Measurements from ENCODE around the gene PCNX2. TPM values are rescaled to one million over a fixed set of nuclear protein-coding genes. Genes with fewer than 3 reads are reported as not detected.

The PCNX2 gene
- total and polyA plus RNA-seq, 5 donors from 2014 or later: 1.6 to 42.3 (median 3.1) TPM

- Histone ChIP-seq H3K27ac (ENCODE audit: insufficient read depth, low read length, poor library complexity, severe bottlenecking) (no peak overlapping the region), H3K36me3 (ENCODE audit: control insufficient read depth, insufficient read depth, low read length) (peaks cover 5% of the 10 kb centered on the region), H3K4me1 (ENCODE audit: control insufficient read depth, insufficient read depth, low read length, poor library complexity, severe bottlenecking) (no peaks in the 10 kb centered on the region), H3K9me3 (ENCODE audit: control insufficient read depth in 2 of 2, low read length in 2 of 2) (no peaks in the 10 kb centered on the region), H3K4me3 (ENCODE audit: low read depth, low read length) (no peak overlapping the region), H3K27me3 (ENCODE audit: control insufficient read depth, insufficient read depth, low read length) (no peaks in the 10 kb centered on the region)
- H3K4me1 Mint-ChIP-seq: no peaks in the 10 kb centered on the region
- H3K9me3 Mint-ChIP-seq: no peaks in the 10 kb centered on the region
- H3K27ac Mint-ChIP-seq: no peak overlapping the region
- peaks cover 33% of the 10 kb centered on the region for H3K36me3 Mint-ChIP-seq
- ATAC-seq (ENCODE audit: low read depth in 2 of 2): no peak
- DNase-seq: no peak
- H3K4me3 Mint-ChIP-seq: no peak overlapping the region
- H3K27me3 Mint-ChIP-seq: no peaks in the 10 kb centered on the region
Observed at GRCh38 chr1:233211595-233211994, 83.9 kb downstream of the PCNX2 start.

- peaks cover 6% of the 10 kb centered on the region for H3K36me3 ChIP-seq (ENCODE audit: control insufficient read depth, insufficient read depth, low read length)
- no peaks in the 10 kb centered on the region for H3K27me3 ChIP-seq (ENCODE audit: control insufficient read depth, insufficient read depth, low read length)
- ATAC-seq (ENCODE audit: low read depth in 2 of 2): no peak
- Mint-ChIP-seq H3K4me1 (no peaks in the 10 kb centered on the region), H3K9me3 (no peaks in the 10 kb centered on the region), H3K4me3 (no peak overlapping the region), H3K27me3 (no peaks in the 10 kb centered on the region), H3K36me3 (peaks cover 37% of the 10 kb centered on the region), H3K27ac (no peak overlapping the region)
- H3K4me3 ChIP-seq (ENCODE audit: low read depth, low read length): no peak overlapping the region
- no peaks in the 10 kb centered on the region for H3K9me3 ChIP-seq (ENCODE audit: control insufficient read depth in 2 of 2, low read length in 2 of 2)
- H3K4me1 ChIP-seq (ENCODE audit: control insufficient read depth, insufficient read depth, low read length, poor library complexity, severe bottlenecking): no peaks in the 10 kb centered on the region
- no peak for DNase-seq
- no peak overlapping the region for H3K27ac ChIP-seq (ENCODE audit: insufficient read depth, low read length, poor library complexity, severe bottlenecking)
Observed at GRCh38 chr1:233211106-233211505, 84.4 kb downstream of the PCNX2 start.

- DNase-seq (no peak), ATAC-seq (ENCODE audit: low read depth in 2 of 2) (no peak)
- H3K27me3 ChIP-seq (ENCODE audit: control insufficient read depth, insufficient read depth, low read length): no peaks in the 10 kb centered on the region
- Mint-ChIP-seq H3K9me3 (no peaks in the 10 kb centered on the region), H3K36me3 (peaks cover 37% of the 10 kb centered on the region), H3K4me3 (no peak overlapping the region), H3K27me3 (no peaks in the 10 kb centered on the region), H3K27ac (no peak overlapping the region), H3K4me1 (no peaks in the 10 kb centered on the region)
- no peaks in the 10 kb centered on the region for H3K9me3 ChIP-seq (ENCODE audit: control insufficient read depth in 2 of 2, low read length in 2 of 2)
- no peak overlapping the region for H3K27ac ChIP-seq (ENCODE audit: insufficient read depth, low read length, poor library complexity, severe bottlenecking)
- peaks cover 7% of the 10 kb centered on the region for H3K36me3 ChIP-seq (ENCODE audit: control insufficient read depth, insufficient read depth, low read length)
- no peak overlapping the region for H3K4me3 ChIP-seq (ENCODE audit: low read depth, low read length)
- no peaks in the 10 kb centered on the region for H3K4me1 ChIP-seq (ENCODE audit: control insufficient read depth, insufficient read depth, low read length, poor library complexity, severe bottlenecking)
Observed at GRCh38 chr1:233209481-233209880, 86.0 kb downstream of the PCNX2 start.

GRCh38 chr1:233208687-233209086 lies 86.8 kb downstream of the PCNX2 start:
- H3K9me3 ChIP-seq (ENCODE audit: control insufficient read depth in 2 of 2, low read length in 2 of 2): no peaks in the 10 kb centered on the region
- no peaks in the 10 kb centered on the region for H3K27me3 ChIP-seq (ENCODE audit: control insufficient read depth, insufficient read depth, low read length)
- no peak for DNase-seq
- no peak overlapping the region for H3K27ac ChIP-seq (ENCODE audit: insufficient read depth, low read length, poor library complexity, severe bottlenecking)
- H3K4me1 ChIP-seq (ENCODE audit: control insufficient read depth, insufficient read depth, low read length, poor library complexity, severe bottlenecking): no peaks in the 10 kb centered on the region
- Mint-ChIP-seq H3K4me1 (no peaks in the 10 kb centered on the region), H3K27me3 (no peaks in the 10 kb centered on the region), H3K9me3 (no peaks in the 10 kb centered on the region), H3K27ac (no peak overlapping the region), H3K4me3 (no peak overlapping the region), H3K36me3 (peaks cover 37% of the 10 kb centered on the region)
- no peak for ATAC-seq (ENCODE audit: low read depth in 2 of 2)
- peaks cover 7% of the 10 kb centered on the region for H3K36me3 ChIP-seq (ENCODE audit: control insufficient read depth, insufficient read depth, low read length)
- H3K4me3 ChIP-seq (ENCODE audit: low read depth, low read length): no peak overlapping the region

- peaks cover 24% of the 10 kb centered on the region for H3K36me3 ChIP-seq (ENCODE audit: control insufficient read depth, insufficient read depth, low read length)
- ATAC-seq (ENCODE audit: low read depth in 2 of 2) (no peak), DNase-seq (no peak)
- peaks cover 0 to 3% of the 10 kb centered on the region in 2 experiments for H3K9me3 ChIP-seq (ENCODE audit: control insufficient read depth in 2 of 2, low read length in 2 of 2)
- H3K4me1 ChIP-seq (ENCODE audit: control insufficient read depth, insufficient read depth, low read length, poor library complexity, severe bottlenecking): no peaks in the 10 kb centered on the region
- H3K27ac Mint-ChIP-seq: no peak overlapping the region
- H3K36me3 Mint-ChIP-seq: peaks cover 74% of the 10 kb centered on the region
- no peaks in the 10 kb centered on the region for H3K4me1 Mint-ChIP-seq
- no peaks in the 10 kb centered on the region for H3K27me3 Mint-ChIP-seq
- H3K4me3 Mint-ChIP-seq: no peak overlapping the region
- no peak overlapping the region for H3K4me3 ChIP-seq (ENCODE audit: low read depth, low read length)
- H3K27me3 ChIP-seq (ENCODE audit: control insufficient read depth, insufficient read depth, low read length): no peaks in the 10 kb centered on the region
- peaks cover 0 to 22% (median 6%) of the 10 kb centered on the region in 7 donors for H3K9me3 Mint-ChIP-seq
- no peak overlapping the region for H3K27ac ChIP-seq (ENCODE audit: insufficient read depth, low read length, poor library complexity, severe bottlenecking)
Observed at GRCh38 chr1:233197940-233198339, 97.6 kb downstream of the PCNX2 start.

GRCh38 chr1:233193741-233194140 lies 101.8 kb downstream of the PCNX2 start:
- H3K27ac ChIP-seq (ENCODE audit: insufficient read depth, low read length, poor library complexity, severe bottlenecking): no peak overlapping the region
- Mint-ChIP-seq H3K4me3 (no peak overlapping the region), H3K36me3 (peaks cover 69% of the 10 kb centered on the region), H3K27me3 (no peaks in the 10 kb centered on the region), H3K27ac (no peak overlapping the region), H3K9me3 (peaks cover 0 to 22% (median 5%) of the 10 kb centered on the region in 7 donors), H3K4me1 (peaks cover 0 to 4% (median 0%) of the 10 kb centered on the region in 4 donors)
- DNase-seq (no peak), ATAC-seq (ENCODE audit: low read depth in 2 of 2) (no peak)
- no peaks in the 10 kb centered on the region for H3K4me1 ChIP-seq (ENCODE audit: control insufficient read depth, insufficient read depth, low read length, poor library complexity, severe bottlenecking)
- no peak overlapping the region for H3K4me3 ChIP-seq (ENCODE audit: low read depth, low read length)
- H3K9me3 ChIP-seq (ENCODE audit: control insufficient read depth in 2 of 2, low read length in 2 of 2): peaks cover 0 to 3% of the 10 kb centered on the region in 2 experiments
- peaks cover 18% of the 10 kb centered on the region for H3K36me3 ChIP-seq (ENCODE audit: control insufficient read depth, insufficient read depth, low read length)
- H3K27me3 ChIP-seq (ENCODE audit: control insufficient read depth, insufficient read depth, low read length): no peaks in the 10 kb centered on the region

- ATAC-seq (ENCODE audit: low read depth in 2 of 2): no peak
- Histone ChIP-seq H3K27ac (ENCODE audit: insufficient read depth, low read length, poor library complexity, severe bottlenecking) (no peak overlapping the region), H3K36me3 (ENCODE audit: control insufficient read depth, insufficient read depth, low read length) (peaks cover 8% of the 10 kb centered on the region), H3K4me3 (ENCODE audit: low read depth, low read length) (no peak overlapping the region), H3K4me1 (ENCODE audit: control insufficient read depth, insufficient read depth, low read length, poor library complexity, severe bottlenecking) (no peaks in the 10 kb centered on the region), H3K9me3 (ENCODE audit: control insufficient read depth in 2 of 2, low read length in 2 of 2) (peaks cover 0 to 3% of the 10 kb centered on the region in 2 experiments), H3K27me3 (ENCODE audit: control insufficient read depth, insufficient read depth, low read length) (no peaks in the 10 kb centered on the region)
- no peak overlapping the region for H3K4me3 Mint-ChIP-seq
- peaks cover 0 to 14% (median 3%) of the 10 kb centered on the region in 7 donors for H3K9me3 Mint-ChIP-seq
- H3K4me1 Mint-ChIP-seq: peaks cover 0 to 4% (median 0%) of the 10 kb centered on the region in 4 donors
- H3K27ac Mint-ChIP-seq: no peak overlapping the region
- peaks cover 59% of the 10 kb centered on the region for H3K36me3 Mint-ChIP-seq
- no peak for DNase-seq
- H3K27me3 Mint-ChIP-seq: no peaks in the 10 kb centered on the region
Observed at GRCh38 chr1:233190987-233191386, 104.5 kb downstream of the PCNX2 start.

GRCh38 chr1:233189526-233189925 lies 106.0 kb downstream of the PCNX2 start:
- DNase-seq (no peak), ATAC-seq (ENCODE audit: low read depth in 2 of 2) (no peak)
- no peak overlapping the region for H3K27ac ChIP-seq (ENCODE audit: insufficient read depth, low read length, poor library complexity, severe bottlenecking)
- H3K9me3 ChIP-seq (ENCODE audit: control insufficient read depth in 2 of 2, low read length in 2 of 2): no peaks in the 10 kb centered on the region
- Mint-ChIP-seq H3K36me3 (peaks cover 58% of the 10 kb centered on the region), H3K4me1 (peaks cover 0 to 8% (median 0%) of the 10 kb centered on the region in 4 donors), H3K9me3 (peaks cover 0 to 8% (median 6%) of the 10 kb centered on the region in 7 donors), H3K4me3 (no peak overlapping the region), H3K27ac (no peak overlapping the region), H3K27me3 (no peaks in the 10 kb centered on the region)
- H3K4me1 ChIP-seq (ENCODE audit: control insufficient read depth, insufficient read depth, low read length, poor library complexity, severe bottlenecking): no peaks in the 10 kb centered on the region
- H3K4me3 ChIP-seq (ENCODE audit: low read depth, low read length): no peak overlapping the region
- H3K27me3 ChIP-seq (ENCODE audit: control insufficient read depth, insufficient read depth, low read length): no peaks in the 10 kb centered on the region
- no peaks in the 10 kb centered on the region for H3K36me3 ChIP-seq (ENCODE audit: control insufficient read depth, insufficient read depth, low read length)
